NCI-H2081 treated with DMSO at 0.1 percent for 48 hours (cell line): ENCODE data around the gene SMIM1.

Experiments used
- DNase-seq: peaks from one replicate; lab custom pipeline; 2025; lab: John Stamatoyannopoulos, UW

Gene SMIM1

DNA sequence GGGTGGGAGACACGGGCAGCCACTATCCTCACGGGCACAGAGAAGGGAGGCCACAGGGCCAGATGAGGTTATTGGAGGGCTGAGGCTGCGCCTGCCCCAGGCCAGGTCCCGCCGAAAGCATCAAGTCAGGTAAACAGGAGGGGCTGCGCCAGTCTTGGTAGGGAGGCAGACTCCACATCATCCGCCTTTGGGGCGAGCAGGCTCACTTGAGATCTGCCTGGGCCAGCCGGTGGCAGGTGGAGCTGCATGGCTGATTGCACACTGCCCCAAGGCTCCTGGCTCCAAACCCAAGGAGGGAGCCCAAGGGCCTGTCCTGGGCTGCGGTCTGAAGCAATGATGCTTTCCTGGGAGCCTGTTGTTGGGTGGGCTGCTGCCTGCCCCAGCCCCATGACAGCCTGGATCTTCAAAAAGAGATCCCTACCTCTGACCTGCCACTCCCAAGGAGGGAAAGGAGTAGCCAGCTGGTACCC is 4.6 kb downstream of the SMIM1 start:
- no peak for DNase-seq

DNA sequence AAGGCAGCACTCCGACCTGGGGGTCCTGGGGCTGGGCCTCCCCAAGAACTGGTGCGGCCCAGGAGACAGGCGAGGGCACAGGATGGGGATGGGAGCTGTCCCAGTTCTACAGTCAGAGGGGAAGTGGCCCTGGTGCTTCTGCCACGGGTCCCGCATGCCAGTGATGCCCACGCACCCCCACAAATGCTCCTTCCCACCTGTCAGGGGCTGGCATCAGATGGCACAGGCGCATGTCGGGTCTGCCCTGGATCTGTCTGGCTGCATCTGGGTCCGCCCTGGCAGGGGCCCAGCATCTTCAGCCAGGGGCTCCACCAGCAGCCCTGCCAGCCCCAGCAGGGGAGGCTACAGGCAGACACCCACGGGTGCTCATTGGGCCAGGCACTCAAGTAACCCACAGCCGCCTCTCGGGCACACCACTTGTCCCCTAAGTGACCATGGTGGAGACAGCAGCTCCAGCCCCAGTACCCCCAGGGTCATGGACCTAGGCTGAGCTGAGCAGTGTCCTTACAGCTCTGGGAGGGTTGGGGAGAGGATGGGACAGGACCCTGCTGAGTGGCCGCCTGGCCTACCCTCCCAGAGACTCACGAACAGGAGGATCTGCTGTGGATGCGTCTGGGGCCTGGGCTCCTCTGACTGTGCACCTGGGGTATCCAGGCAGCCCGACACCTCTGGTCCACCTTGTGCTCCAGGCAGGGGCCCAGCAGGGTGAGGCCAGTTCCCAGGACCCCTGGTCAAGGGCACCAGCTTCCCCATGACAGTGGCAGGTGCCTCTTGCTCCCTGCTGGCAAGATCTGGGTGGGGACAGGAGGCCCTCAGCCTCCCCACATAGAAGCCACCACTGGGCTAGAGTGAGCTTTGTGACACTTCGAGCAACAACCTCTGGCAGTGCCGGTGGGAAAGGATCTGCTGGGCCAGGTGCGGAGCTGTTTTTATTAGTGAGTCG is 5.4 kb downstream of the SMIM1 start:
- no peak for DNase-seq

DNA sequence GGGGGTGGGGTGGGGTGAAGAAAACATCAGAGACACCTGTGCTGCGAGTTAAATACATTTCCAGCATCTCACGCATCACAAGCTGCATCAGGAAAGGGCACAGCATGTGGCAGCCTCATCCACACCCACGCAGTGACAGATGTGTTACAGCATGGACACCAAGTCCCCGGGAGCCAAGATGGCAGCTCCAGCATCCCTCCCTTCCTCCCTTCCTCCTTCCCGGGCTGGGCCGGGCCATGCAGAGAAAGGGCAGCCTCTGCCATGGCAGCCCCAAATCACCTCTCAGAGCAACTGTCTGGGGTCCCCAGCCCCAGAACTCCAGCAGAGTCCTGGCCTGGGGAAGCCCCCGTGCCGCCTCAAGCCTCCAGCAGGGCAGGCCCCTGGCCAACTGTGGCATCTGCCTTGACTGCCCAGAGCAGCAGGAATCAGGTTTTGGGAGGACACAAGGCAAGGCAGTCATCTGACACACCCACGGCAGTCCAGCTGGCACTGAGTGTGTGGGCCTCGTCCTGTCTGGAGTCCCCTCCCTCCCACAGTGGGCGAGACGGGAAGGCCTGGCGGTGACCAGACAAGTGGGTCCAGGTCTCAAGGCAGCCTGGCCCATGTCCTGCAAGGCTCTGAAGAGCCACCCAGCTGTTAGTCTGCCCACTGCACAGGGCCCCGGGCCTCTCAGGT is 6.2 kb downstream of the SMIM1 start:
- DNase-seq, result no peak

DNA sequence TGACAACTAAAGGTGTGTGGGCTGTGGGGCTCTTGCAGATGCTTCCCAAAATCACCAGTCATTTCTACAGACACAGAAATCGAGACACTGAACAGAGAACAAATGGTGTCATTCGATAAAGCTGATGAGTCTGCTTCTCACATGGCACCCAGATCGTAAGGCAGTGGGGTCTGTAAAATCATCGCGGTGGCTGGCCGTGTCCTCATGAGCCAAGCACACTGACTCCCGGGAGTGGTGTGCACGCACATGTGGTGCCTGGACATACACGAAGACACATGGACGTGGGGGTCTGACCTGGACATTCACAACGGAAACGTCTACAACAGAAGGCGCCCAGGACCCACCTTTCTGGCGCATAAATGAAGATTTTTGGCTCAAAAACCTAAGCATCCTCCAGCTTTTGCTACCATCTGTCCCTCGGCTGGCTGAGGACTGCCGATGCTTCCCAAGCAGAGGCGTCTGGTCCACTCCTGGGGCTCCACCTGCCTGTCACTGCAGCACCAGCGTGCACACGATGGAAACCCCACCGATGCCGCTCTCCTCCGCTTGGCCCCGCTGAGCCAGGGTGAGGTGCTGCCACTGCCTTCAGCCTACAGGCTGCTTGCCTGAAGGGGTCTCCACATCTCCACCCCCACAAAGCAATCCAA is 6.8 kb downstream of the SMIM1 start:
- DNase-seq, result no peak

DNA sequence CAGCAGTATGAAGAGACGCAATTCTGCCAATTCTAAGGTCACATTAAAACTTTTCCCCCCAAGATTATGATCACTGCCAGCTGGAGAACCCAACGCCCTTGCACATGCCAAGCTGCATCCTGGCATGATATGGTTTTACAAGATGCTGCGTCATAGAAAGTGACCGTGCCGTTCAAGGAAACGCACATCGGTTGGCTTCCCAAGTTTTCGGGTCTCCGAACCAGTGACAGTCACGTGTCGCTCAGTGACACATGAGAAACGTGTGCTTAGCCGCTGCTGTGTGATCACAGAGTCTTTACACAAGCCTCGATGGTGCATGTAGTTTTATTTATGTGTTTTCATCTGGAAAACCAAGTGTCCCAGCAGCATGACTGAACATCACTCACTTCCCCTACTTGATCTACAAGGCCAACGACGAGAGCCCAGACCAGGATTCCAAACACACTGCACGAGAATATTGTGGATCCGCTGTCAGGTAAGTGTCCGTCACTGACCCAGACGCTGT is 7.4 kb downstream of the SMIM1 start:
- DNase-seq, result no peak

DNA sequence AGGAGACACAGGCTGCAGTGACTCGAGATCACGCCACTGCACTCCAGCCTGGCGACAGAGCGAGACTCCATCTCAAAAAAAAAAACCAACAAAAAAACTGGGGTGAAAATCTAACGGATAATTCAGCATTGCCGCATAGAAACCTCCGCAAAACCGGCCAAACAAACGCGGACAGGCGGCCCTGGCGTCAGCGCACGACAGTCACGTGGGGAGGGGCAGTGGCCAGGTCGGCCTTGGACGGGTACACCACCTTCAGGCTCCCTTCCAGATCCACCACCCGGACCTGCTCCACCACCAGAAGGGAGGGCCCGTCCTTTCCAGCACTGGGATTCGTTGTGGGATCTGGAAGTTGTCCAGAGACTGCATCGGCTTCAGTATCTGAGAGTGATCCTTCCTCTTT is 8.4 kb downstream of the SMIM1 start:
- no peak for DNase-seq

DNA sequence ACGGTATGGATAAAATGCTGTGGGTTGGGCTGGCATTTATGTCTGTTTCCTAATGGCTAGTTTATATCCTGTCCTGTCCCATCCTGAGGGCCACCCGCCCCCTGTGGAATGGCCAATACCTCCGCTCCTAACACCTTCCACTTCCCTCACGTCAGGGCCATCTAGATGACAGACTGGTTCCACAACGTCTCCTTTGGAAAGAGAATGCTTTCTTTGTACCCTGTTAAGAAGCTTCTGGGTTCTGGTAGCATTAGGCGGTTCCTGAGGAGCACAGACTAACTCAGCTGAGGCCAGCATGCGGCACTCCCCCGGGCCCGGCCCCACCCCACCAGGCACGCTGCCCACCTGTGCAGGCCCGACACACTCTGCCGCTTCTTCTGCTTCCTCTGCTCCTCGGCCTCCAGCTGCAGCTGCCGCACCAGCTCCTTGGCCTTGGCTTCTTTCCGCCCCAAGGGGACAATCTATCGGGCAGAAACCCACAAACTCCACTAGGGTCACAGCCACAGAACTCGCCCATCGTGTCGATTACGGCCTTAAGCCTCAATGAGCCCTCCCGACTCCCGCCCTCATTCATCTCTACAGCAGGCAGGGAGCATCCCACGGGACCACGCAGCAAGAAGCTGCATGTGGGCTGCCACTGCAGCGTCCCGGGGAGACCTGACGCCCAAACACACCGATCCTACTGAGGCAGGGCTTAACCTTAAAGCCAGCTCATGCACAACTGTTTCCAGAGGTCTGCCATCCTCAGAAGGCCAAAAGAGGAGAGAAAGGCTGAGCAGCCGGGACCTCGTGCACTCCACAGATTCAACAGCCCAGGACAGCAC is 11.3 kb downstream of the SMIM1 start:
- no peak for DNase-seq

DNA sequence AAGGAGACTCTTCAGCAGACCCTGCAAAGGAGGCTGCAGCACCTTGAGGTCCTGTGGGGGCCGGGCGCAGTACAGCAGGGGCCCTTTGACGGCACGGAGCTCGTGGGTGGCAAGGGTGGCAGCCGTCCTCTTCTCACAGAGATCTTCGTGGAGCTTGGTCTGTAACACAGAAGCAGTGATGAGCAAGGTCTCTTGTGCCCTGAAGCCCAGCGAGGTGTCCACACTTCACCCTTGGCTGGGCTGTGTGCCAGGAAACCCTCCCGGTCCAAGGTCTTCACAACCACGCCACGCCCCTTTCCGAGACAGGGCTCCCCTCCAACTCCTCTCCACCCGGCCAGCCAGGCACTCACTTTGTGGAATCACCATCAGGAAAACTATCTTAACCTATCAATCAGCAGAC is 12.5 kb downstream of the SMIM1 start:
- no peak for DNase-seq

DNA sequence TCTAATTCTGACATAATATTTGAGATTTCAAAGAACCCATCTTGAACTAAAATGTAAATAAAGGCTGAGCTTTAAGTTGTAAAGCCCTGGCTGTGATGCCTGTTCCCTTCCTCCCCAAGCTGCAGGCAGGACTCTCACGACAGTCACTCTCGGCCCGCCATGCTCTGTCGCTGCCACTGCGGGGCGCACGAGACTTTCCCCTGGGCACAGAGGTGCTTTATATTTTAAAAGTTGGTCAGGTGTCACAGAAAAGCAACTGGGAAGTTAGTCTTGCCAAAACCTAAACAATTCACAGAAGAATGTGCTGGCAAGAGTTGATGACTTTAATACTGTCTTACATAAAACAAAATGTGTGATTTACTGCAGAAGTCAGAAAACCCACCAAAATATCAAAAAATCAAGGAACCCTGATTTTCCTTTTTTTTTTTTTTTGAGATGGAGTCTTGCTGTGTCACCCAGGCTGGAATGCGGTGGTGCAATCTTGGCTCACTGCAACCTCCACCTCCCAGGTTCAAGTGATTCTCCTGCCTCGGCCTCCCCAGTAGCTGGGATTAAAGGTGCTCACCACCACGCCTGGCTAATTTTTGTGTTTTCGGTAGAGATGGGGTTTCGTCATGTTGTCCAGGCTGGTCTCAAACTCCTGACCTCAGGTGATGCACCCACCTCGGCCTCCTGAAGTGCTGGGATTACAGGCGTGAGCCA is 13.1 kb downstream of the SMIM1 start:
- DNase-seq, result no peak

DNA sequence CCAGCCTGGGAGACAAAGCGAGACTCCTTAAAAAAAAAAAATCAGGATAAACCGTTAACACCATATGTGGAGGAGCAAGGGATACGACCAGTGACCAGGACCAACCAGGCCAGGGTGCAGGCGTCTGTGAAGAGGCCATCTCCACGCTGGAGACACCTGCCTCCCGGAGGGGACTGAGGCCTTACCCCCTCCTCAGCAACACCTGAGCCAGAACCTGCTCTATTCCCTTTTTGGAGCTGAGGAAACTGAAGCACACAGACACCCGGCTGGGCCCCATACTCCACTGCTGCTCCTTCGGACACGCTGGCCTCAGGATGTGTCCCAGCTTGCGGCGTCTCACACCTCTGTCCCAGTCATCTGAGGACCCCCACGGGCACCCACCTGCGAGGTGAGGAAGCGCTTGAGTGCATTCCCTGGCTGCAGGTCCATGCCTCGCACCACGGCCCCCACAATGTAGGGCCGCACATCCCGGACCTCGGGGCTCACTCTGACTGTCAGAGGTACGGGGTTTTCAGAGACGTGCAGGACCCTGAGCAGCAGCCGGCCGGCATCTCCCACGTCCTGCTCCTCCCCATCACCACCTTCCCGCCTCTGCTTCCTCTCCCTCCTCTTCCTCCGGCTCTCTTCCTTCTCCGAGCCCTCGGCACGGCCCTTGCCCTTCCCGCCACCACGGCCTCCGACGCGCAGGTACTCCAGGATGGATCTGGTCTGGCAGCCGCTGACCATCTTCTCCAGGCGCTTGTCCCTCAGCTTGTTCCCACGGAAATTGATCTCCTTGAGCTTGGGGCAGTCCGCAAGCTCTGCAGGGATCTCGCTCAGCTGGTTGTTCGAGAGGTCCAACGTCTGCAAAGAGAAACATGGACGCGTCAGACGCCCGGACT is 14.2 kb downstream of the SMIM1 start:
- DNase-seq, result no peak

DNA sequence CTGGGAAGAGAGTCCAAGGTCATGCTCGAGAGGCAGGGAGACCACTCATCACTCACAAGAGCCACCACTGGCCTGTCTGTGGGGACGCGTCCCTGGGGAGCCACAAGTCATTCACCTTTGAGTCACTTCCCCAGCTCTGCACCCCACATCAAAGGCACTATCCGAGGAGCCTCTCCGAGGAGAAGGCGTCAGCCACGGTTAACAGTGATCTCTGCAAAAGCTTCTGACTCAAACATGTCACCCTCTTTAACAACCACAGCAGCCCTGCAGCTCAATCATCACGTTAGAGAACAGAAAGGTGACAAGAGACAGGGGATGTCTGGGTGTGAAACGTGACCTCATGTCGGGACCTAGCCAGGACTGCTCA is 14.8 kb downstream of the SMIM1 start:
- no peak for DNase-seq

DNA sequence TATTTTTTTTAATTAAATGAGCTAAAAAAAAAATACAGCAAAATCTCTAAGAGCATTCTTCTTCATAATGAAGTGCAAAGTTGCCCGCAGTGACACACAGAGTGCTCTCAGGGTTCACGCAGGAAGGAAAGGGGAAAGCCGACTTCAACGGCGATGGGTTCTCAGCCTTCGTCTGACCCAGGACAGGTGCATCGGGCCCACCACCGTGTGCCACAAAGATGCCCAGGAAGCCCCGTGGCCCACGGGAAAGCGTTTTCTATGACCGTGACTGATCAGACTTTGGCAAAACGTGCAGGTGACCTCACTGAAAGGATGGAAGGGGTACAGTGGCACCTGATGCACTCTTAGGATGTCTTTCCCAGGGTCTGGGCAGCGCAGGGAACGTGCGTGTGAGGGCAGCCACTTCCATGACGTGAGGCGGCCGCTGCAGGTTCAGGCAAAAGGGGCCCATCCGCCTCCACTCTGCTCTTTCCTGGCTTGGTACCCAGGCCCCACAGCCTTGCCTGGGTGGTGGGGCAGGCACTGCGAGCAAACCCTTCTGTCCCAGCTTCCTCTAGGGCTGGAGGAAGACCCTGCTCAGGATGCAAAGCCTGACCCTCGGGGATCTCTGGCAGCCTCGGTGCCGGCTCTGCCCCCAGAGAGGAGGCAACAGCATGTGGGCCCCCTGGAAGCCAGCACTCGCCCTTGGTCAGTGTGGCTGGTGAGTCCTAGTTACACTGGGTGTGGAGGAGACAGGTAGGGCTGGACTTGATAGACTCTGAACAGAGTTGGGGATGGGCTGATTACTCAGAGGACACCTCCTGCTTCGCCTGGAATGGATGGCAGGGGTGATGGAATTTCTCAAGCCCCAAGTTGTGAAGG is 15.4 kb downstream of the SMIM1 start:
- DNase-seq, result no peak

DNA sequence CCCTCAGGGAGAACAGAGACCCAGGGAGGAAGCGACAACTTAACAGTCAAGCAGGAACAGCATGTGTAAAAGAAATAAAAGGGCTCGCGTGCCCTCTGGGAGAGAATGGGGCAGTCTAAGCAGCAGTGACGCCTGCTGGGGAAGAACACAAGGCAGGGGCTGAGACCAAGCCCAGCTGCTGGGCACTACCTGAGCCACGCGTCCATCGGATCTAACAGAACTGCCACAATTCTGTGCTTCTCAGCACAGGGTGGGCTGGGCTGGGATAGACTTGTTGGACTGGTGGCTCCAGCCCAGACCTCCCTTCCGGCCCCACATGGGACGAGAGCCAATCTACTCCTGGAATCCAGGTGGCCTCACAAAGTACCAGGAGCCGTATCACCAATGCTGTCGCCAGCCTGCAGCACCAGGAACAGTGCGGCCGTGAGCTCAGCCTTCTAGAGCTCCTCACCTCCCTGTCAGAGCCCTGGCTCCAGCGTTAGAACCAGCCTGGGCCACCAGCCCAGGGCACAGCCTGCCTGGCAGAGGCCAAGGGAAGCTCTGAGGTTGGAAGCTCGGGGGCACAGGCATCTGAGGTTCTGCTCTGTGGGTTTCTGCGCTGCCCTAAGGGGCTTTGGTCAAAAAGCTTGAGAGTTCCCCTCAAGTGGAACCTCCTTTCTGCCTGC is 16.3 kb downstream of the SMIM1 start:
- no peak for DNase-seq

DNA sequence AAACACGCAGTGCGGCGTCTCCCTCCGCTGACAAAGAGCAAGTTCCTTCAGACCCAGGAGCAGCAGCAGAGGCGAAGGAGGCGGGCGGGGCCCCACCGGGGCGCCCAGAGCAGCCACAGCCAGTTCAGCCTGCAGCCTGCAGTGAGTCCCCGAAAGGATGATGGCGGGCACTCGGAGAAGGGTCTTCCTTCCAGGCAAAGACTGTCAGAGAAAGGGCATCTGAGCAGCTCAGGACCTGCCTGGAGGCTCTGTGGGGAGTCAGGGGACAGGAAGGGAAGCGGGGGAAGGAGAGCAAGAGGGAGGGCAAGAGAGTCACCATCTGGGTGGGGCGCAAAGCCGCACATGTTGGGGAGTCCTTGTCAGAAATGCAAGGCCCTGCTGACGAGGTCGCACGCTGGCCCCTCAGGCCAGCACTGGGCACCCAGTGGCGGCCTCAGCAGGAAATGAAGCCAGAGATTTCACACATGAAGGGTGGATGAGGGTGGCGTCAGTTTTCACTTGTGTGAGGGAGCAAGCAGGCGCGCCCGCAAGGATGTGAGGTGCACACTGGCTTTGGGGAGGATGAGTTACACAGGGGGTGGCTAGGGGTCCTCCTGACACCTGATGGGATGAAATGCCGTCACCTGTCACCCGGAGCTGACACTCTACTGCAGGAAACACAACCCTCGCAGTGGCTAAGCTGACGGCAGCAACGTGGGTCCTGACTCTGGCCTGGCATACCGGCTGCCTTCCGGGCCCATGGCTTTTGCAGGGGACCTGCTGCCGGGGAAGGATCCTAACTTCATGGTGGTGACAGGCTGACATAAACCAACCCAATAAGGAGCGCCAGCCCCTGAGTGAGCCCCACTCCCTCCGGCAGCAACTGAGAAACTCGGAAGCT is 17.1 kb downstream of the SMIM1 start:
- DNase-seq, result no peak

DNA sequence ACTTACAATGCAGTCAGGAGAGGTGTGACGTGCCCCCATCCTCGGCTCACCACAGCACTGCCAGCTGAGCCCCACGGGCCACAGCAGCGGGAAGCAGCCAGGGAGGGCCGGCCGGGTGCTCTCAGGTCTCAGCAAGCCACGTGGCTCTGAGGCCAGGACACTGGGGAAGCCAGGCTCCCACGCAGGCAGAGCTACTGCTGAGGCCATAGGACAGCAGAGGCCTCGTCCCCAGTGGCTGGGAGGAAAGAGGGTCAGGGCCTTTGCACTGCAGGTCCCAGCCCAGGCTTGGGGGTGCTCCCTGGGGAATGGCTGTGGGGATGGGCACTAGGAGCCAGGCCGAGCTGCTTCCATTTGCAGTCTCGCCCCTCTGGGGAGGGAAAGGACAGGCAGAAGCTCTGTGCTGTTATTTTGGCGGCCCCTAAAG is 18.0 kb downstream of the SMIM1 start:
- DNase-seq, result no peak

DNA sequence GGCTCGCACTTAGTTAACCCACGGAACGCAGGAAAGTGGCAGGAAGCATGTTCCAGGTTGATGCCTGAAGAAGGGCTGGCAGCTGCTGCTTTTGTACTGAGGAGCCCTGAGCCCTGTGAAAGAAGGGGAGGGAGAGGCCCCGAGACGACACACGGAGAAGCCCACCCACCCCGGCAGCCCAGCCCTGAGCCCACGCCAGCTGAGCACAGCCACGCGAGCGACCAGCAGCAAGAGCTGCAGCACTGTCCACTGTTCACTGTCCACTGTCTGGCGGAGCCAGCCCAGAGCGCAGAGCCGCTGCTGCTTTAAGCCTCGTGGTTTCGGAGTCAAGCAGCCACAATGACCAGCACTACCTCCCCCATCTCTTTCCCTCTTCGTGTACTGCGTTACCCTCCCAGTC is 18.4 kb downstream of the SMIM1 start:
- DNase-seq, result no peak

DNA sequence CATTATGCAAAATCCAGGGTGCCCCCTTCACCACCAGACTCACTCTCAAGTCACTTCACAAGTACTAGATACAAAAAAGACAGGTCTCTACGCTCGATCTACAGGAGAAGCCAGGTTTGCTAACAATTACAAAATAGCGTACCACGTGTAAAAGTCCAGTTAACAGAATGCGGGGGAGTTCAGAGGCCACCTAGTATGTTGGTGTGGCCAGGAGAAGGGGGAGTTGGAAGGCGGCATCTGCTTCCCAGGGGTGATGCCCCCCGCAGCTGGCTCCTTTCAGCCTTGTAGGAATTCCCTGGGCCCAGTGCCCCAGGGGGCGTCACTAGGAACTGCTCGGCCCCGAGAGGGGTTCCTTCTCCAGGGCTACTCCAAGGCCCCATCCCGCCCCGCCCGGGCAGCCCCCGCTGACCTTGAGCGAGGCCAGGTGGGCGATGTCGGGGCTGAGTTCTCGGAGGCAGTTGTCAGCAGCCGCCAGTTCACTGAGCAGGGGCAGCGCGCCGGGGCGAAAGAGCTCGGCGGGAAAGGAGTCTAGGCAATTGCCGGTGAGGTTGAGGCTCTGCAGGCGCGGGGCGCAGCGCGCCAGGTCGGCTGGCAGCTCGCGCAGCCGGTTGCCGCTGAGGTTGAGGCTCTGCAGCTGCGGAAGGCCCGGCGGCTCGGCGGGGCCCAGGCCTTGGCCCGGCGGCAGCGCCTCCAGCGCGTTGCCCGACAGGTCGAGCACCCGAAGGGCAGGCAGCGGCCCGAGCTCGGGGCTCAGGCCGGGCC is 23.1 kb downstream of the SMIM1 start:
- no peak for DNase-seq
